Panc1 (cell line): Measurements from ENCODE around the gene KIAA1671.

ENCODE experiments used
- POLR2AphosphoS5 ChIP-seq: IDR thresholded peaks from 2 replicates; pipeline ENCODE4 v1.6.1; 2012; ENCODE audit warnings: mild to moderate bottlenecking, low read depth, low read length, moderate library complexity
- SIN3A ChIP-seq: IDR thresholded peaks from 2 replicates; pipeline ENCODE4 v1.6.1; 2012; ENCODE audit warnings: low read depth, mild to moderate bottlenecking, low read length, moderate library complexity, borderline replicate concordance; ENCODE audit not compliant: insufficient read depth
- TF ChIP-seq, protein P1 (sequence below): fragments of 450-650 bp; IDR thresholded peaks from 2 replicates; pipeline ENCODE4 v1.5.1; 2017; ENCODE audit warnings: mild to moderate bottlenecking
- TF ChIP-seq, protein P2 (sequence below), 2 experiments: IDR thresholded peaks; 2 replicates each; pipeline ENCODE4 v1.6.1; 2011 to 2012; ENCODE audit warnings: low read depth in 2 of 2, control low read depth in 1 of 2, low read length in 1 of 2, mild to moderate bottlenecking in 1 of 2, moderate library complexity in 1 of 2; ENCODE audit not compliant: insufficient read depth in 1 of 2

GRCh38 chr22:25060522-25061071 is 108.1 kb downstream of the KIAA1671 start:
- TF ChIP-seq, protein P1, sequence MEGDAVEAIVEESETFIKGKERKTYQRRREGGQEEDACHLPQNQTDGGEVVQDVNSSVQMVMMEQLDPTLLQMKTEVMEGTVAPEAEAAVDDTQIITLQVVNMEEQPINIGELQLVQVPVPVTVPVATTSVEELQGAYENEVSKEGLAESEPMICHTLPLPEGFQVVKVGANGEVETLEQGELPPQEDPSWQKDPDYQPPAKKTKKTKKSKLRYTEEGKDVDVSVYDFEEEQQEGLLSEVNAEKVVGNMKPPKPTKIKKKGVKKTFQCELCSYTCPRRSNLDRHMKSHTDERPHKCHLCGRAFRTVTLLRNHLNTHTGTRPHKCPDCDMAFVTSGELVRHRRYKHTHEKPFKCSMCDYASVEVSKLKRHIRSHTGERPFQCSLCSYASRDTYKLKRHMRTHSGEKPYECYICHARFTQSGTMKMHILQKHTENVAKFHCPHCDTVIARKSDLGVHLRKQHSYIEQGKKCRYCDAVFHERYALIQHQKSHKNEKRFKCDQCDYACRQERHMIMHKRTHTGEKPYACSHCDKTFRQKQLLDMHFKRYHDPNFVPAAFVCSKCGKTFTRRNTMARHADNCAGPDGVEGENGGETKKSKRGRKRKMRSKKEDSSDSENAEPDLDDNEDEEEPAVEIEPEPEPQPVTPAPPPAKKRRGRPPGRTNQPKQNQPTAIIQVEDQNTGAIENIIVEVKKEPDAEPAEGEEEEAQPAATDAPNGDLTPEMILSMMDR, result no peak; the same call in 1 of the 2 replicates
- no peak for TF ChIP-seq POLR2AphosphoS5
- TF ChIP-seq SIN3A, result no peak
- TF ChIP-seq, protein P2, sequence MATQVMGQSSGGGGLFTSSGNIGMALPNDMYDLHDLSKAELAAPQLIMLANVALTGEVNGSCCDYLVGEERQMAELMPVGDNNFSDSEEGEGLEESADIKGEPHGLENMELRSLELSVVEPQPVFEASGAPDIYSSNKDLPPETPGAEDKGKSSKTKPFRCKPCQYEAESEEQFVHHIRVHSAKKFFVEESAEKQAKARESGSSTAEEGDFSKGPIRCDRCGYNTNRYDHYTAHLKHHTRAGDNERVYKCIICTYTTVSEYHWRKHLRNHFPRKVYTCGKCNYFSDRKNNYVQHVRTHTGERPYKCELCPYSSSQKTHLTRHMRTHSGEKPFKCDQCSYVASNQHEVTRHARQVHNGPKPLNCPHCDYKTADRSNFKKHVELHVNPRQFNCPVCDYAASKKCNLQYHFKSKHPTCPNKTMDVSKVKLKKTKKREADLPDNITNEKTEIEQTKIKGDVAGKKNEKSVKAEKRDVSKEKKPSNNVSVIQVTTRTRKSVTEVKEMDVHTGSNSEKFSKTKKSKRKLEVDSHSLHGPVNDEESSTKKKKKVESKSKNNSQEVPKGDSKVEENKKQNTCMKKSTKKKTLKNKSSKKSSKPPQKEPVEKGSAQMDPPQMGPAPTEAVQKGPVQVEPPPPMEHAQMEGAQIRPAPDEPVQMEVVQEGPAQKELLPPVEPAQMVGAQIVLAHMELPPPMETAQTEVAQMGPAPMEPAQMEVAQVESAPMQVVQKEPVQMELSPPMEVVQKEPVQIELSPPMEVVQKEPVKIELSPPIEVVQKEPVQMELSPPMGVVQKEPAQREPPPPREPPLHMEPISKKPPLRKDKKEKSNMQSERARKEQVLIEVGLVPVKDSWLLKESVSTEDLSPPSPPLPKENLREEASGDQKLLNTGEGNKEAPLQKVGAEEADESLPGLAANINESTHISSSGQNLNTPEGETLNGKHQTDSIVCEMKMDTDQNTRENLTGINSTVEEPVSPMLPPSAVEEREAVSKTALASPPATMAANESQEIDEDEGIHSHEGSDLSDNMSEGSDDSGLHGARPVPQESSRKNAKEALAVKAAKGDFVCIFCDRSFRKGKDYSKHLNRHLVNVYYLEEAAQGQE (IDR thresholded peaks at IDR 0.05; ENCODE audit: insufficient read depth in 1 of 2, low read depth in 2 of 2, low read length in 1 of 2), result no peak
